ENCODE measurements around the gene BAIAP3.

BAIAP3 gene

DNA sequence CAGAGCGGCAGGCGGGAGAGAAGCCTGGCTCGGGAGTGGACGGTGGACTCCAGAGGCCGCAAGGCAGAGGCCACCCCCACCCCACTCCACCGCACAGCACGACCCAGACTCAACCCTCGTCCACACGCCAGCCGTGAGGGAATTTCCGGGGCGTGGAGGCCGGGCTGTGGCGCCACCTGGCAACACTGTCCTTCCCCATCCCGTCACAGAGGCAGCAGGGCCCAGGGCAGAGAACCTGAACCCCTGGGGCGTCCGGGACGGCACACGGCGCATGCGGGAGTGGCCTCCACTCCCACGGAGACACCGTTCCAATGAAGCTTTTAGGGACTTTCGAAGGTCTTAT, 41.8 kb downstream of the BAIAP3 start:
- Histone ChIP-seq H3K27ac (replicated peaks) (no peak overlapping the region), H3K27me3 (ENCODE audit: insufficient read depth, poor library complexity, severe bottlenecking) (no peaks in the 10 kb centered on the region), H3K4me3 (replicated peaks; ENCODE audit: insufficient read depth, low read length) (no peak overlapping the region)
- no peak for DNase-seq (ENCODE audit: low read depth in 1 of 2, low spot score in 1 of 2)
- TF ChIP-seq GABPA (IDR thresholded peaks at IDR 0.05; ENCODE audit: low read depth), result no peak
- TF ChIP-seq, protein P1, sequence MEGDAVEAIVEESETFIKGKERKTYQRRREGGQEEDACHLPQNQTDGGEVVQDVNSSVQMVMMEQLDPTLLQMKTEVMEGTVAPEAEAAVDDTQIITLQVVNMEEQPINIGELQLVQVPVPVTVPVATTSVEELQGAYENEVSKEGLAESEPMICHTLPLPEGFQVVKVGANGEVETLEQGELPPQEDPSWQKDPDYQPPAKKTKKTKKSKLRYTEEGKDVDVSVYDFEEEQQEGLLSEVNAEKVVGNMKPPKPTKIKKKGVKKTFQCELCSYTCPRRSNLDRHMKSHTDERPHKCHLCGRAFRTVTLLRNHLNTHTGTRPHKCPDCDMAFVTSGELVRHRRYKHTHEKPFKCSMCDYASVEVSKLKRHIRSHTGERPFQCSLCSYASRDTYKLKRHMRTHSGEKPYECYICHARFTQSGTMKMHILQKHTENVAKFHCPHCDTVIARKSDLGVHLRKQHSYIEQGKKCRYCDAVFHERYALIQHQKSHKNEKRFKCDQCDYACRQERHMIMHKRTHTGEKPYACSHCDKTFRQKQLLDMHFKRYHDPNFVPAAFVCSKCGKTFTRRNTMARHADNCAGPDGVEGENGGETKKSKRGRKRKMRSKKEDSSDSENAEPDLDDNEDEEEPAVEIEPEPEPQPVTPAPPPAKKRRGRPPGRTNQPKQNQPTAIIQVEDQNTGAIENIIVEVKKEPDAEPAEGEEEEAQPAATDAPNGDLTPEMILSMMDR (IDR thresholded peaks at IDR 0.05; ENCODE audit: insufficient read depth, low read length), result no peak
- TF ChIP-seq SPI1 (IDR thresholded peaks at IDR 0.05; ENCODE audit: borderline replicate concordance, low read depth), result no peak
- no peak for TF ChIP-seq POLR2AphosphoS5 (IDR thresholded peaks at IDR 0.05; ENCODE audit: low read depth)
- no peak for TF ChIP-seq REST (IDR thresholded peaks at IDR 0.05; ENCODE audit: insufficient replicate concordance, low read depth)

- Histone ChIP-seq H3K4me3 (replicated peaks; ENCODE audit: insufficient read depth, low read length) (no peak overlapping the region), H3K27ac (replicated peaks) (no peak overlapping the region), H3K27me3 (ENCODE audit: insufficient read depth, poor library complexity, severe bottlenecking) (no peaks in the 10 kb centered on the region)
- no peak for DNase-seq (ENCODE audit: low read depth in 1 of 2, low spot score in 1 of 2)
- TF ChIP-seq, protein P1 (IDR thresholded peaks at IDR 0.05; ENCODE audit: insufficient read depth, low read length), result no peak
- TF ChIP-seq POLR2AphosphoS5 (IDR thresholded peaks at IDR 0.05; ENCODE audit: low read depth) (no peak), SPI1 (IDR thresholded peaks at IDR 0.05; ENCODE audit: borderline replicate concordance, low read depth) (no peak), GABPA (IDR thresholded peaks at IDR 0.05; ENCODE audit: low read depth) (no peak), REST (IDR thresholded peaks at IDR 0.05; ENCODE audit: insufficient replicate concordance, low read depth) (no peak)
Measured at GRCh38 chr16:1375741-1376410, 42.4 kb downstream of the BAIAP3 start.

- no peak for DNase-seq (ENCODE audit: low read depth in 1 of 2, low spot score in 1 of 2)
- Histone ChIP-seq H3K27me3 (ENCODE audit: insufficient read depth, poor library complexity, severe bottlenecking) (no peaks in the 10 kb centered on the region), H3K27ac (replicated peaks) (no peak overlapping the region), H3K4me3 (replicated peaks; ENCODE audit: insufficient read depth, low read length) (no peak overlapping the region)
- TF ChIP-seq POLR2AphosphoS5 (IDR thresholded peaks at IDR 0.05; ENCODE audit: low read depth) (no peak), REST (IDR thresholded peaks at IDR 0.05; ENCODE audit: insufficient replicate concordance, low read depth) (no peak), SPI1 (IDR thresholded peaks at IDR 0.05; ENCODE audit: borderline replicate concordance, low read depth) (no peak), GABPA (IDR thresholded peaks at IDR 0.05; ENCODE audit: low read depth) (no peak)
- TF ChIP-seq, protein P1 (IDR thresholded peaks at IDR 0.05; ENCODE audit: insufficient read depth, low read length), result no peak
Measured at GRCh38 chr16:1377406-1378010, 44.1 kb downstream of the BAIAP3 start.

All from HL-60 (cell line).